K562 (cell line): Measurements from ENCODE around the gene SORCS1. TPM values are rescaled to one million over a fixed set of nuclear protein-coding genes. Genes with fewer than 3 reads are reported as not detected.

Source experiments
- ATAC-seq: fragments of 200-7000 bp; cut with Tn5 transposase; 3 replicates; pipeline ENCODE4 v1.9.1; 2020; ENCODE audit warnings: moderate library complexity
- BruUV-seq: library from RNA; stranded (reverse); fragments of 400-500 nt; replicated peaks from 2 replicates; lab custom pipeline; 2021; lab: Mats Ljungman, UMichigan
- CTCF ChIA-PET: fragments of 300-600 bp; formaldehyde crosslinking; extraction: SDS; loops from one replicate; lab custom pipeline; 2021; ENCODE audit warnings: low intra/inter-chr PET ratio; lab: Yijun Ruan, JAX
- POLR2A ChIA-PET: fragments of 300-600, 350-650 bp; sonication (Branson Sonifier 250); formaldehyde crosslinking; extraction: SDS; loops from one replicate; lab custom pipeline; 2021; ENCODE audit warnings: antibody characterized with exemption, inconsistent platforms; lab: Yijun Ruan, JAX
- DNase-seq, 4 experiments: peaks; one replicate each; pipeline versions ENCODE4 v3.0.0 to v3.0.0-alpha.2; 2011 to 2018; ENCODE audit warnings: low spot score in 3 of 4, mixed read lengths in 3 of 4; ENCODE audit errors: extremely low read depth in 1 of 4
- FAIRE-seq: peaks from 2 replicates; lab custom pipeline; 2011; peaks lifted over from hg19 to GRCh38; lab: Jason Lieb, UNC
- H2AFZ ChIP-seq: 2 replicates; pipeline ENCODE4 v1.6.0; 2011; ENCODE audit warnings: low read depth, low read length, control low read depth, inconsistent platforms
- H3K27ac ChIP-seq: fragments of 200-600 bp; 3 replicates; pipeline ENCODE4 v1.8.0; 2011; ENCODE audit warnings: low read depth, mild to moderate bottlenecking, control low read depth, inconsistent platforms, low read length, moderate library complexity, mixed read lengths; ENCODE audit errors: extremely low read depth
- H3K27me3 ChIP-seq, 2 experiments: fragments of 300-600 bp in 1 of 2; 2 replicates in 1 of 2; 3 replicates in 1 of 2; pipeline versions ENCODE4 v1.6.0 to v1.8.0; 2011; ENCODE audit warnings: inconsistent platforms in 2 of 2, low read length in 2 of 2, mild to moderate bottlenecking in 1 of 2, mixed read lengths in 1 of 2, moderate library complexity in 1 of 2; ENCODE audit not compliant: control insufficient read depth in 2 of 2, insufficient read depth in 2 of 2
- H3K36me3 ChIP-seq: fragments of 300-600 bp; 3 replicates; pipeline ENCODE4 v1.8.0; 2011; ENCODE audit warnings: mild to moderate bottlenecking, low read length, inconsistent platforms; ENCODE audit not compliant: control insufficient read depth, insufficient read depth
- H3K4me1 ChIP-seq, 2 experiments: fragments of 200-600 bp in 1 of 2; replicated peaks in 1 of 2; 2 replicates in 1 of 2; 3 replicates in 1 of 2; pipeline versions ENCODE4 v1.5.1 to v1.8.0; 2011; ENCODE audit warnings: inconsistent platforms in 2 of 2, low read length in 2 of 2, mild to moderate bottlenecking in 1 of 2, mixed read lengths in 1 of 2, moderate library complexity in 1 of 2; ENCODE audit not compliant: control insufficient read depth in 2 of 2, insufficient read depth in 2 of 2
- H3K4me2 ChIP-seq: 2 replicates; pipeline ENCODE4 v1.6.1; 2011; ENCODE audit warnings: low read length, control low read depth, inconsistent platforms, mixed read lengths; ENCODE audit not compliant: insufficient read depth
- H3K4me3 ChIP-seq: fragments of 200-600 bp; sonication (generic), shearing (Covaris generic); 2 replicates; pipeline ENCODE4 v1.5.1; 2016; ENCODE audit warnings: control low read depth, inconsistent platforms
- H3K79me2 ChIP-seq: fragments of 200-600 bp; 3 replicates; pipeline ENCODE4 v1.8.0; 2011; ENCODE audit warnings: low read length, inconsistent platforms; ENCODE audit not compliant: control insufficient read depth, insufficient read depth
- H3K9ac ChIP-seq, 2 experiments: 2 replicates each; pipeline versions ENCODE4 v1.6.0 to v1.6.1; 2011; ENCODE audit warnings: low read depth in 2 of 2, low read length in 2 of 2, control low read depth in 1 of 2, inconsistent platforms in 1 of 2, mild to moderate bottlenecking in 1 of 2, mixed read lengths in 1 of 2; ENCODE audit not compliant: insufficient read depth in 1 of 2
- H3K9me1 ChIP-seq: one replicate; pipeline ENCODE4 v1.6.0; 2011; ENCODE audit warnings: inconsistent platforms, mild to moderate bottlenecking, low read length, moderate library complexity; ENCODE audit not compliant: control insufficient read depth, insufficient read depth
- H3K9me3 ChIP-seq: replicated peaks from 2 replicates; pipeline ENCODE4 v1.5.1; 2011; ENCODE audit warnings: low read depth, low read length, inconsistent platforms; ENCODE audit not compliant: control insufficient read depth, insufficient read depth
- H4K20me1 ChIP-seq: replicated peaks from 2 replicates; pipeline ENCODE4 v1.6.1; 2011; ENCODE audit warnings: low read length, inconsistent platforms, mixed read lengths; ENCODE audit not compliant: control insufficient read depth, insufficient read depth
- ADNP ChIP-seq: fragments of 200-800 bp; sonication (Bioruptor generic); IDR thresholded peaks from 2 replicates; pipeline ENCODE4 v1.6.1; 2016; ENCODE audit warnings: missing genetic modification characterization, missing compliant biosample characterization
- BACH1 ChIP-seq: fragments of 200-800 bp; sonication (Bioruptor generic); IDR thresholded peaks from 2 replicates; pipeline ENCODE4 v1.6.1; 2016; ENCODE audit warnings: missing genetic modification characterization, missing compliant biosample characterization
- BCOR ChIP-seq: fragments of 450-650 bp; IDR thresholded peaks from 2 replicates; pipeline ENCODE4 v1.6.1; 2016
- BMI1 ChIP-seq: fragments of 150-350 bp; IDR thresholded peaks from 2 replicates; pipeline ENCODE4 v1.6.1; 2014; ENCODE audit warnings: low read length
- CEBPG ChIP-seq, 3 experiments: fragments of 200-800 bp in 1 of 3; sonication (Bioruptor generic) in 1 of 3; sonication (generic) in 1 of 3; formaldehyde crosslinking in 1 of 3; IDR thresholded peaks in 2 of 3; conservative IDR thresholded peaks in 1 of 3; 2 replicates each; pipeline versions ENCODE4 v1.6.1 to v1.8.0; 2016 to 2022; ENCODE audit warnings: missing compliant biosample characterization in 2 of 3, missing genetic modification characterization in 2 of 3, mild to moderate bottlenecking in 1 of 3, missing genetic modification reagents in 1 of 3
- ETS2 ChIP-seq: IDR thresholded peaks from 2 replicates; pipeline ENCODE4 v1.6.1; 2016; ENCODE audit warnings: borderline replicate concordance, missing genetic modification characterization, mild to moderate bottlenecking, moderate library complexity, missing compliant biosample characterization; ENCODE audit not compliant: poor library complexity, severe bottlenecking
- JUNB ChIP-seq: fragments of 450-650 bp; formaldehyde crosslinking; conservative IDR thresholded peaks from 2 replicates; pipeline ENCODE4 v1.4.0; 2020; ENCODE audit warnings: mild to moderate bottlenecking
- KHSRP ChIP-seq: fragments of 450-650 bp; IDR thresholded peaks from 2 replicates; pipeline ENCODE4 v1.6.1; 2017
- MAZ ChIP-seq, 2 experiments: fragments of 450-650 bp in 1 of 2; sonication (generic) in 1 of 2; formaldehyde crosslinking; IDR thresholded peaks in 1 of 2; conservative IDR thresholded peaks in 1 of 2; 2 replicates each; pipeline versions ENCODE4 v1.4.0 to v1.5.0; 2020; ENCODE audit warnings: mild to moderate bottlenecking in 1 of 2, missing genetic modification reagents in 1 of 2
- MCM2 ChIP-seq: fragments of 450-650 bp; IDR thresholded peaks from 2 replicates; pipeline ENCODE4 v1.6.1; 2017; ENCODE audit warnings: low read depth, mild to moderate bottlenecking
- NCOA6 ChIP-seq: fragments of 450-650 bp; IDR thresholded peaks from 2 replicates; pipeline ENCODE4 v1.6.1; 2017; ENCODE audit warnings: mild to moderate bottlenecking
- TCF7L2 ChIP-seq: fragments of 150-350 bp; IDR thresholded peaks from 2 replicates; pipeline ENCODE4 v1.6.1; 2016; ENCODE audit warnings: low read depth, mild to moderate bottlenecking, low read length, moderate library complexity
- TFAM ChIP-seq: fragments of 250-450 bp; sonication (Bioruptor Pico); conservative IDR thresholded peaks from 2 replicates; pipeline ENCODE4 v1.5.0; 2021; ENCODE audit warnings: mild to moderate bottlenecking, moderate library complexity
- ZNF217 ChIP-seq: sonication (generic); formaldehyde crosslinking; IDR thresholded peaks from 2 replicates; pipeline ENCODE4 v1.8.0; 2022; ENCODE audit warnings: mild to moderate bottlenecking, missing genetic modification reagents
- ZNF274 ChIP-seq: IDR thresholded peaks from 2 replicates; pipeline ENCODE4 v1.6.1; 2011; ENCODE audit warnings: low read depth, mild to moderate bottlenecking, low read length, moderate library complexity, borderline replicate concordance
- ZNF311 ChIP-seq: fragments of 250-450 bp; sonication (Bioruptor Pico); IDR thresholded peaks from 2 replicates; pipeline ENCODE4 v1.4.0; 2020; ENCODE audit warnings: mild to moderate bottlenecking, moderate library complexity
- ZNF347 ChIP-seq: fragments of 450-650 bp; formaldehyde crosslinking; IDR thresholded peaks from 2 replicates; pipeline ENCODE4 v1.4.0; 2020; ENCODE audit warnings: low read depth, mild to moderate bottlenecking, moderate library complexity
- ZNF445 ChIP-seq: fragments of 250-450 bp; sonication (Bioruptor Pico); IDR thresholded peaks from 2 replicates; pipeline ENCODE4 v1.4.0; 2020; ENCODE audit warnings: low read depth, mild to moderate bottlenecking, moderate library complexity
- ZNF695 ChIP-seq: fragments of 450-650 bp; formaldehyde crosslinking; IDR thresholded peaks from 2 replicates; pipeline ENCODE4 v1.4.0; 2020; ENCODE audit warnings: mild to moderate bottlenecking, moderate library complexity
- ZNF778 ChIP-seq: fragments of 450-650 bp; formaldehyde crosslinking; IDR thresholded peaks from 2 replicates; pipeline ENCODE4 v1.4.0; 2020; ENCODE audit warnings: mild to moderate bottlenecking, moderate library complexity
- WGBS: fragments of 100-300 bp; shearing (Covaris generic); methylation state at CpG from one replicate; pipeline ENCODE4 v1.1.6; 2016; ENCODE audit warnings: low coverage, mixed read lengths; ENCODE audit not compliant: insufficient coverage; ENCODE audit errors: missing lambda C conversion rate; 5-methylcytosine and 5-hydroxymethylcytosine counted together
- in situ Hi-C: fragments of 300-500 bp; cut with MboI; formaldehyde crosslinking; loops from 4 replicates; pipeline ENCODE4 v1.15.0; 2018; ENCODE audit warnings: inconsistent platforms, mixed read lengths
- intact Hi-C: fragments of 100-400 bp; cut with micrococcal nuclease; formaldehyde crosslinking; loops from 2 replicates; pipeline ENCODE4 v1.14.2; 2022
- polyA plus RNA-seq, 8 experiments: library from polyadenylated mRNA; depleted of rRNA in 4 of 8; stranded (reverse) in 5 of 8; unstranded in 3 of 8; fragments of >200 nt; fragmentation: Nextera tagmentation in 2 of 8; fragmentation: Illumina TruSeq in 1 of 8; extraction: Ambion mirVana in 2 of 8; extraction: Trizol in 1 of 8; gene quantifications; 2 replicates each; pipeline versions ENCODE4 v1.2.1 to v1.2.3, GENCODE V29; 2011 to 2014; ENCODE audit warnings: inconsistent platforms in 1 of 8, missing spikeins in 1 of 8
- total RNA-seq, 7 experiments: library from RNA; depleted of rRNA in 6 of 7; stranded (reverse); fragments of >200 nt in 6 of 7; fragmentation: Illumina TruSeq in 2 of 7; extraction: Trizol in 2 of 7; gene quantifications; 2 replicates each; pipeline versions ENCODE4 v1.2.1 to v1.2.3, GENCODE V29; 2011 to 2021; ENCODE audit warnings: low replicate concordance in 1 of 7
- TF ChIP-seq, protein P1 (sequence below), 2 experiments: IDR thresholded peaks; 2 replicates each; pipeline ENCODE4 v1.6.1; 2011; ENCODE audit warnings: borderline replicate concordance in 1 of 2, control low read depth in 1 of 2, low read depth in 1 of 2, low read length in 1 of 2, mild to moderate bottlenecking in 1 of 2, mixed read lengths in 1 of 2, moderate library complexity in 1 of 2; ENCODE audit not compliant: insufficient read depth in 1 of 2, insufficient read length in 1 of 2, poor library complexity in 1 of 2, severe bottlenecking in 1 of 2; ENCODE audit errors: extremely low read depth in 1 of 2

The SORCS1 gene
- total and polyA plus RNA-seq, 9 of the 15 experiments (the other 6 are each of a cell fraction or from before 2014, with no cell fraction given) = 1.5 to 3.9 (median 2.7) TPM

DNA sequence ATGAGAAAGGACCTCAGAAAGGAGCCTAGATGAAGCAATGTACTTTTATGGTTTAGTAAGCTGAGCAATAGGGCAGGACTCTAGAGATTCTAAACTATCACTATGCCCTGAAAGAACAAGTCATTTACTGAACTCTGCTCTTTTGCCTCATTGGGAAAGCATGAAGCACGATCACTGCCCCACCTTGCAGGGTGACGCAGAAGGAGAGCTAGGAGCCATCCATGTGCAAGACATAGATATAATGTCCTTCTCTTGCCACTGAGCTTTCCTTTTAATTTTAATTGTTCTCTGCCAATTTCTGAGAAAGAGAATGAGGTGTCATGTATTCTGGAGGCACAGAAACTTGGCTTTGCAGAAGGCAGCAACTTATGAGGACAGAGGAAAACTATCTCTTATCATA, 108.3 kb downstream of the SORCS1 start (continued):
- TF ChIP-seq TFAM (no peak), CEBPG (CRISPR knock-in tag; IDR thresholded peaks at IDR 0.05) (no peak), CEBPG (tag; conservative IDR thresholded peaks at IDR 0.05 in 1 of 2, IDR thresholded peaks at IDR 0.05 in 1 of 2) (0 out of 4 replicates have a peak, but pooled peaks of 1 of the 2 experiments have one; percentile 12)
- TF ChIP-seq, all 486 proteins: peak for 16

DNA sequence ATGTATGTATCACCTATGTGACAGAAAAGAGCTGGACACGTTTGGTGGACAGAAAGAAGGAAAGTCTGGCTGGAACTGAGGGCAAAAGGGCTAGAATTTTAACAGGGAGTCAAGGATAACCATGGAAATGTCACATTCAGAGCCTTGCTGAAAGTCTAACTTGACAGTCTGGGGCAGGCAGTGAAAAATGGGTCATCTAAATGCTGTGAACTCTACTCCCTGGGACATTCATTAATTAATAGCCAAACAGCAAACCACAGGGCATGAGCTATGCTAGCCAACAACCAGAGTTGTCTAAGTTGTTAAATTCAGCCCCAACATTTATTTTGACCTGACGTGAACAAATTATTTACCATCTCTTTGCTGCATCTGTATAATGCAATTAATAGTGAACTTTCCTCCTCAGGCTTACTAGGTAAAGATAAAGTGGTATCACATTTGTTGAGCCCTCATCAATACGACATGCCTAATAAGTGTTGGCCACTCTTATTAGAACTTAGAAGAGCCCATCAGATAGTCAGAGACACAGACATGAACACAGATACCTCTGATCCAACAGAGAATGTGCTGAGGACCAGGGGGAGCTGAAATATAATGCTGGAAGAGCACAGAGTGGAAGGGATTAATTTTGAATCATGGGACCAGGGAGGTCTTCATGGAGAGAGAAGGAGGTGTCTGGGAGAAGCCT, 109.9 kb downstream of the SORCS1 start:
- Histone ChIP-seq H3K9me3 (no peaks in the 10 kb centered on the region), H3K4me3 (no peak overlapping the region), H3K9me1 (no peaks in the 10 kb centered on the region), H3K79me2 (no peaks in the 10 kb centered on the region), H3K36me3 (no peaks in the 10 kb centered on the region), H3K4me1 (peaks cover 0 to 17% of the 10 kb centered on the region in 2 experiments; a peak in 4 of 5 replicates), H4K20me1 (no peaks in the 10 kb centered on the region), H2AFZ (peak overlapping the region; percentile 42; the same call in 1 of the 2 replicates), H3K4me2 (no peak overlapping the region), H3K27ac (no peak overlapping the region), H3K9ac (no peak overlapping the region), H3K27me3 (no peaks in the 10 kb centered on the region)
- CTCF ChIA-PET = no interaction called here
- POLR2A ChIA-PET = interaction anchor here (1.1 kb wide), 1 partner anchor 30 kb away, joined by 4 read pairs; no protein-coding TSS in a partner anchor
- FAIRE-seq (peak; percentile 37), ATAC-seq (no peak), DNase-seq (no peak)
- 65% methylated on average over 3 of the region's 3 CpGs for WGBS
- intact Hi-C loops (no loop called here), in situ Hi-C loops (no loop called here)
- BruUV-seq = no TSS peak
- no peak for TF ChIP-seq MAZ (CRISPR knock-in tag; conservative IDR thresholded peaks at IDR 0.05 in 1 of 2, IDR thresholded peaks at IDR 0.05 in 1 of 2)
- no peak for TF ChIP-seq BCOR
- no peak for TF ChIP-seq ETS2 (tag)
- TF ChIP-seq JUNB (CRISPR knock-in tag) = no peak
- no peak for TF ChIP-seq ZNF347 (CRISPR knock-in tag)
- no peak for TF ChIP-seq ZNF695 (CRISPR knock-in tag)
- no peak for TF ChIP-seq ZNF274
- TF ChIP-seq, protein P1, sequence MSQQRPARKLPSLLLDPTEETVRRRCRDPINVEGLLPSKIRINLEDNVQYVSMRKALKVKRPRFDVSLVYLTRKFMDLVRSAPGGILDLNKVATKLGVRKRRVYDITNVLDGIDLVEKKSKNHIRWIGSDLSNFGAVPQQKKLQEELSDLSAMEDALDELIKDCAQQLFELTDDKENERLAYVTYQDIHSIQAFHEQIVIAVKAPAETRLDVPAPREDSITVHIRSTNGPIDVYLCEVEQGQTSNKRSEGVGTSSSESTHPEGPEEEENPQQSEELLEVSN (IDR thresholded peaks at IDR 0.05; ENCODE audit: borderline replicate concordance in 1 of 2, extremely low read depth in 1 of 2, insufficient read depth in 1 of 2, insufficient read length in 1 of 2, low read depth in 1 of 2, low read length in 1 of 2, poor library complexity in 1 of 2, severe bottlenecking in 1 of 2) = no peak
- TF ChIP-seq NCOA6 = no peak
- TF ChIP-seq ZNF445 (CRISPR knock-in tag) = no peak
- TF ChIP-seq ADNP = no peak
- TF ChIP-seq BMI1 = no peak
- TF ChIP-seq MCM2 = no peak
- no peak for TF ChIP-seq BACH1 (tag)
- no peak for TF ChIP-seq ZNF778
- TF ChIP-seq ZNF217 (CRISPR knock-in tag) = no peak
- TF ChIP-seq TCF7L2 = no peak
- no peak for TF ChIP-seq ZNF311
- no peak for TF ChIP-seq KHSRP
